Measurements from ENCODE around the gene CLDN3. TPM values are rescaled to one million over a fixed set of nuclear protein-coding genes. Genes with fewer than 3 reads are reported as not detected.
A peak's percentile ranks its signal among the peaks of the same experiment; 100 is the strongest.
"Not testable (repeated sequence)": the region's sequence is repeated elsewhere in the genome, so short reads cannot be mapped to it uniquely, and the experiment has no call there.

The CLDN3 gene
- total and polyA plus RNA-seq, 9 of the 15 experiments (the other 6 are each of a cell fraction or from before 2014, with no cell fraction given): 0.29 TPM; not detected in 8

GRCh38 chr7:73799282-73800141 is 29.4 kb upstream of the CLDN3 start:
- no peak overlapping the region for H3K4me3 ChIP-seq
- TF ChIP-seq PURB (CRISPR knock-in tag; IDR thresholded peaks at IDR 0.05; ENCODE audit: low read depth) (no peak), PRPF4 (IDR thresholded peaks at IDR 0.05; ENCODE audit: insufficient read depth, low read depth, low read length, poor library complexity, severe bottlenecking) (no peak), NR0B1 (IDR thresholded peaks at IDR 0.05; ENCODE audit: partially characterized antibody) (no peak), DDX20 (tag; IDR thresholded peaks at IDR 0.05; ENCODE audit: low read depth) (no peak), MEF2D (tag; conservative IDR thresholded peaks at IDR 0.05; ENCODE audit: low read depth) (no peak), JUND (IDR thresholded peaks at IDR 0.05; ENCODE audit: borderline replicate concordance, low read depth, low read length) (peak; percentile 15; the same call in 1 of the 2 replicates), JUND (tag; IDR thresholded peaks at IDR 0.05; ENCODE audit: borderline replicate concordance, low read depth, low read length) (no peak), TCF7 (IDR thresholded peaks at IDR 0.05; ENCODE audit: borderline replicate concordance) (no peak), RBM14 (IDR thresholded peaks at IDR 0.05; ENCODE audit: borderline replicate concordance, insufficient read depth, low read depth, low read length) (no peak), LEF1 (IDR thresholded peaks at IDR 0.05) (peak; percentile 35; the same call in 1 of the 2 replicates), HMGN3 (IDR thresholded peaks at IDR 0.05; ENCODE audit: borderline replicate concordance, extremely low read depth, insufficient read length, low read depth, low read length) (no peak), SRSF3 (IDR thresholded peaks at IDR 0.05; ENCODE audit: insufficient read depth, low read length) (no peak), RNF2 (IDR thresholded peaks at IDR 0.05) (no peak), KAT2B (IDR thresholded peaks at IDR 0.05; ENCODE audit: low read depth, low read length) (no peak)
- H2AFZ ChIP-seq (ENCODE audit: low read depth, low read length): peak overlapping the region; percentile 48
- no peaks in the 10 kb centered on the region for H3K9me3 ChIP-seq (replicated peaks; ENCODE audit: control insufficient read depth, insufficient read depth, low read depth, low read length)
- in situ Hi-C loops (cut with MboI) (no loop called here), intact Hi-C loops (cut with micrococcal nuclease) (loop anchor here (5.0 kb wide), 1 partner anchor 228 kb away; the partner anchor contains the start of gene ELN)
- DNase-seq (ENCODE audit: extremely low read depth in 1 of 4, low spot score in 3 of 4) (no peak), FAIRE-seq (no peak), ATAC-seq (peak; percentile 42; the same call in 2 of the 3 replicates)
- H3K79me2 ChIP-seq (ENCODE audit: control insufficient read depth, insufficient read depth, low read length): no peaks in the 10 kb centered on the region
- no peaks in the 10 kb centered on the region for H3K27me3 ChIP-seq (ENCODE audit: control insufficient read depth in 2 of 2, insufficient read depth in 2 of 2, low read length in 2 of 2)
- CTCF ChIA-PET (ENCODE audit: low intra/inter-chr PET ratio): no interaction called here
- H3K36me3 ChIP-seq (ENCODE audit: control insufficient read depth, insufficient read depth, low read length): no peaks in the 10 kb centered on the region
- H3K4me1 ChIP-seq (replicated peaks in 1 of 2; ENCODE audit: control insufficient read depth in 2 of 2, insufficient read depth in 2 of 2, low read length in 2 of 2): peaks cover under 1 to 3% of the 10 kb centered on the region in 2 experiments; a peak in 4 of 5 replicates
- H4K20me1 ChIP-seq (replicated peaks; ENCODE audit: control insufficient read depth, insufficient read depth, low read length): no peaks in the 10 kb centered on the region
- H3K4me2 ChIP-seq (ENCODE audit: insufficient read depth, low read length): no peak overlapping the region
- BruUV-seq (replicated peaks): no TSS peak
- no peak overlapping the region for H3K27ac ChIP-seq (ENCODE audit: extremely low read depth, low read depth, low read length)
- WGBS (ENCODE audit: insufficient coverage, low coverage, missing lambda C conversion rate): 18% methylated on average over 10 of the region's 10 CpGs
- H3K9ac ChIP-seq (ENCODE audit: insufficient read depth in 1 of 2, low read depth in 2 of 2, low read length in 2 of 2): no peak overlapping the region
- H3K9me1 ChIP-seq (ENCODE audit: control insufficient read depth, insufficient read depth, low read length): no peaks in the 10 kb centered on the region
- POLR2A ChIA-PET: interaction anchor here (0.6 kb wide), 1 partner anchor 80 kb away, joined by 3 read pairs; no protein-coding TSS in a partner anchor

- H3K27me3 ChIP-seq (ENCODE audit: control insufficient read depth in 2 of 2, insufficient read depth in 2 of 2, low read length in 2 of 2); DNase-seq (ENCODE audit: extremely low read depth in 1 of 4, low spot score in 3 of 4); BruUV-seq (replicated peaks); H3K9ac ChIP-seq (ENCODE audit: insufficient read depth in 1 of 2, low read depth in 2 of 2, low read length in 2 of 2); H3K79me2 ChIP-seq (ENCODE audit: control insufficient read depth, insufficient read depth, low read length); FAIRE-seq; H4K20me1 ChIP-seq (replicated peaks; ENCODE audit: control insufficient read depth, insufficient read depth, low read length); POLR2A ChIA-PET; H3K4me3 ChIP-seq; intact Hi-C loops (cut with micrococcal nuclease); H3K9me3 ChIP-seq (replicated peaks; ENCODE audit: control insufficient read depth, insufficient read depth, low read depth, low read length); CTCF ChIA-PET (ENCODE audit: low intra/inter-chr PET ratio); H3K27ac ChIP-seq (ENCODE audit: extremely low read depth, low read depth, low read length); H2AFZ ChIP-seq (ENCODE audit: low read depth, low read length); in situ Hi-C loops (cut with MboI); H3K4me2 ChIP-seq (ENCODE audit: insufficient read depth, low read length); H3K9me1 ChIP-seq (ENCODE audit: control insufficient read depth, insufficient read depth, low read length); H3K36me3 ChIP-seq (ENCODE audit: control insufficient read depth, insufficient read depth, low read length); ATAC-seq: not testable (repeated sequence)
- peaks cover 21 to 24% of the 10 kb centered on the region in 2 experiments for H3K4me1 ChIP-seq (replicated peaks in 1 of 2; ENCODE audit: control insufficient read depth in 2 of 2, insufficient read depth in 2 of 2, low read length in 2 of 2)
- 93% methylated on average over 8 of the region's 34 CpGs for WGBS (ENCODE audit: insufficient coverage, low coverage, missing lambda C conversion rate)
Measured at GRCh38 chr7:73797176-73797575, 27.1 kb upstream of the CLDN3 start.
